Skeletal muscle satellite cell (primary cell): ENCODE measurements around the gene C18orf32. TPM values are rescaled to one million over a fixed set of nuclear protein-coding genes. Genes with fewer than 3 reads are reported as not detected.
"Not testable (repeated sequence)": the region's sequence is repeated elsewhere in the genome, so short reads cannot be mapped to it uniquely, and the experiment has no call there.

ENCODE experiments used
- H3K27me3 ChIP-seq: 2 replicates; pipeline ENCODE4 v1.7.0; 2013; ENCODE audit warnings: low read length; ENCODE audit not compliant: control insufficient read depth, insufficient read depth
- H3K36me3 ChIP-seq: 2 replicates; pipeline ENCODE4 v1.7.0; 2013; ENCODE audit warnings: mild to moderate bottlenecking, control low read depth, low read length; ENCODE audit not compliant: insufficient read depth
- H3K4me1 ChIP-seq: 2 replicates; pipeline ENCODE4 v1.7.0; 2013; ENCODE audit warnings: low read length; ENCODE audit not compliant: control insufficient read depth, insufficient read depth
- H3K4me2 ChIP-seq: 2 replicates; pipeline ENCODE4 v1.7.0; 2013; ENCODE audit warnings: mild to moderate bottlenecking, low read length
- H3K4me3 ChIP-seq: 2 replicates; pipeline ENCODE4 v1.7.0; 2013; ENCODE audit warnings: low read length
- H3K9ac ChIP-seq: 2 replicates; pipeline ENCODE4 v1.7.0; 2013; ENCODE audit warnings: mild to moderate bottlenecking, low read depth, low read length, moderate library complexity
- H3K9me3 ChIP-seq: replicated peaks from 2 replicates; pipeline ENCODE4 v1.7.0; 2013; ENCODE audit warnings: mild to moderate bottlenecking, control low read depth, low read length
- total RNA-seq: library from RNA; depleted of rRNA; stranded (reverse); fragments of >200 nt; gene quantifications from 2 replicates; pipeline ENCODE4 v1.2.3, GENCODE V29; 2012; rRNA removed

The C18orf32 gene
- 9.9 and 13.3 TPM in 2 replicates for total RNA-seq

DNA sequence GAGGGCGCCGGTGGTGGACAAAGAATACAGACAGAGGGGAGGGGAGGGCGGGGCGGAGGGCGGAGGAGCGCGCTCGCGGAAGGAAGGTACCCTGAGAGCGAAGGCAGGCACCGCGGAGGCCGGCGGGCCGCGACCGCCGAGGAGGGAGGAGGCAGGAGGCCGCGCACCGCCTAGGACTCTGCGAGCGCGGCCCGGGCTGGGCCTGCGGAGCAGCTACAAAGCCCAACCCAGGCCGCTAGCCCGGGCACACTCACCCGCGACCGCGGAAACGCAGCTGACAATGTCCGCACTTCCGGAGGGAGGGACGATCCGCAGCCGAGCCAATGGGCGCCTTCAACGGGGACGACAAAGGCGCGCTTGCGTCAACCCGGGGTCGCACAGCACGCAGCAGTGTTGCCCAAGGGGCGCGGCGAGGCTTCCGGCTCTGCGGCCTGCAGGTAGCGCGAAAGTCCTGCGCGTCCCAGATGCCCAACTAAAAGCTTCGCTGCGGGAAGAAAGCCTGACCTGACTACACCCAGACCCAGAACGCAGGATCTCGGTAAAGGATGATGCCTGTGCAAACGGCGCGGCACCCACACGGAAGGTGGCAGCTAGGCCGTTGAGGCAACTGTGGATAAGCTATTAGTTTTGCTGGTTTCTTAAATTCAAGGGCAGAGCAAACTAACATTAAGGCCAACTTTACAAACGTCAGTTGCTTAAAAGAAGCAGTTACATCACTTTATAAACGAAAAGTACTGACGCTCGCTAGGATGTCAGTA is at the start of gene C18orf32:
TSS of gene C18orf32 (minus strand) at position 282 of the 758 bp plus-strand sequence. CDS start 3,486 bp downstream, outside the sequence.
- Histone ChIP-seq H3K27me3 (no peaks in the 10 kb centered on the region), H3K9ac (peak within 1 kb of the TSS; percentile 91), H3K36me3 (peaks cover 51% of the 10 kb centered on the region), H3K4me1 (peaks cover 33% of the 10 kb centered on the region), H3K4me2 (peak within 1 kb of the TSS; percentile 87), H3K9me3 (no peaks in the 10 kb centered on the region), H3K4me3 (peak within 1 kb of the TSS; percentile 90)

GRCh38 chr18:49534846-49535601 is 48.0 kb upstream of the C18orf32 start:
- no peaks in the 10 kb centered on the region for H3K36me3 ChIP-seq
- H3K4me2 ChIP-seq = no peak overlapping the region
- no peaks in the 10 kb centered on the region for H3K4me1 ChIP-seq
- H3K9me3 ChIP-seq = no peaks in the 10 kb centered on the region
- no peak overlapping the region for H3K4me3 ChIP-seq
- no peak overlapping the region for H3K9ac ChIP-seq
- H3K27me3 ChIP-seq = peaks cover 2% of the 10 kb centered on the region

DNA sequence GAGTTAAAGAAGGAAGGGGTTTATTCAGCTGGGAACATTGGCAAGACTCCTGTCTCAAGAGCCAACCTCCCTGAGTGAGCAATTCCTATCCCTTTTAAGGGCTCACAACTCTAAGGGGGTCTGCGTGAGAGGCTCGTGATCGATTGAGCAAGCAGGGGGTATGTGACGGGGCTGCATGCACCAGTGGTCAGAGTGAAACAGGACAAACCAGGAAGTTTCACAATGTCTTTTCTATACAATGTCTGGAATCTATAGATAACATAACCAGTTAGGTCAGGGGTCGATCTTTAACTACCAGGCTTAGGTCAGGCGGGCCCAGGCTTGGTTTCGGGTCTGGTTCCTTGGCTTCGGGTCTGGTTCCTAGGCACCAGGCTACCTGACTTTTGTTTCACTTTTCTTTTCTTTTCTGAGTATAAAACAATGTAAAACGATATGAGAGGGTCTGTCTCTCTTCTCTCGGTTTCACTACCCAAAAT is 44.7 kb upstream of the C18orf32 start:
- Histone ChIP-seq H3K27me3 (peaks cover 2% of the 10 kb centered on the region), H3K36me3 (no peaks in the 10 kb centered on the region), H3K9me3 (no peaks in the 10 kb centered on the region), H3K4me3 (no peak overlapping the region), H3K4me2 (no peak overlapping the region), H3K9ac (no peak overlapping the region), H3K4me1 (no peaks in the 10 kb centered on the region)

DNA sequence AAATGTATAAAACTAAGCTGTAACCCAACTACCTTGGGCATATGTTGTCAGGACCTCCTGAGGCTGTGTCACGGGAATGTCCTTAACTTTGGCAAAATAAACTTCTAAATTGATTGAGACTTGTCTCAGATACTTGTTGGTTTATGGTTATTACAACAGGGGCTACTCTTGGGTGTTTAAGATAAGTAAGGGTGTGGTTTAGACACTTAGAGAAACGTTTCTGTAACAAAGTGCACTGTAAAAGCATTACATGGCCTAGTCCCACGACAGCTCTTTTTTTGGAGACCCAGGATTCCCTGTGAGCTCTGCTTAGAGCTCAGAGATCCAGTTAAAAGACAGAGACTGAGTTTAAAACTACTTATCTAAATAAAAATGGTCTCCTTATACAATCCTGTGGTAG is 42.6 kb upstream of the C18orf32 start:
- Histone ChIP-seq H3K36me3 (no peaks in the 10 kb centered on the region), H3K9me3 (no peaks in the 10 kb centered on the region), H3K4me2 (no peak overlapping the region), H3K4me3 (no peak overlapping the region), H3K9ac (no peak overlapping the region), H3K4me1 (no peaks in the 10 kb centered on the region), H3K27me3 (no peaks in the 10 kb centered on the region)

DNA sequence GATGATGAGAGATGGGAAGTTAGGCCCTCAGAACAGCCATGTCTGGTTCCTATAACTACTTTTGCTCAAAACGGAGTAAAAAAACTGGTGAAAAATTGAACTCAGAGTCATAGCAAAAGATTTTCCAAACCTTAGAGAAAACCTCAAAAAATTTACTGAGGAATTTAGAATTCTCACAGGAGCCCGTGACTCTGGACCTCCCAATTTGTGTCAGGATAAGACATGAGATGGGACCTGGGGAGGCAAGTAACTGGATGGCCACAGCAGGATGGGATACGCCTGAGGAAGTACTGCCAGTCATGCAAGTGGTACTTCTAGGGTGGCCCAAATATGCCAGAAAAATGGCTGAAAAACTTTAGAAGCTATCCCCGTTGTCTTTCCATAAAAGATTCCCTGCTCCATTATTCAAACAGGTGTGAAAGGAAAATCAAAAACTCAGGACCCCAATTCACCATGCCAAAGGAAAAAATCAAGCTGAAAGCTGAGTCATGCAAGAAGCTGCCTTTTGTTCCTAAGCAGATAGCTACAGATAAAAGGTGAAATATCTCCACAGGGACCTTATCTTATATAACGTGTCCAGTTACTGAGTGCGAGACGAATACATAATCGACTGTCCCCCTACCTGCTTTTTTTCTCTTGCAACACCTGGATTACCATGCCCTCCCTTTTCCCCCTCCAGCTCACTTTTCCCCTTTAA is 40.7 kb upstream of the C18orf32 start:
- Histone ChIP-seq H3K4me1 (no peaks in the 10 kb centered on the region), H3K4me2 (no peak overlapping the region), H3K36me3 (no peaks in the 10 kb centered on the region), H3K27me3 (no peaks in the 10 kb centered on the region), H3K9ac (no peak overlapping the region), H3K9me3 (no peaks in the 10 kb centered on the region), H3K4me3 (no peak overlapping the region)

DNA sequence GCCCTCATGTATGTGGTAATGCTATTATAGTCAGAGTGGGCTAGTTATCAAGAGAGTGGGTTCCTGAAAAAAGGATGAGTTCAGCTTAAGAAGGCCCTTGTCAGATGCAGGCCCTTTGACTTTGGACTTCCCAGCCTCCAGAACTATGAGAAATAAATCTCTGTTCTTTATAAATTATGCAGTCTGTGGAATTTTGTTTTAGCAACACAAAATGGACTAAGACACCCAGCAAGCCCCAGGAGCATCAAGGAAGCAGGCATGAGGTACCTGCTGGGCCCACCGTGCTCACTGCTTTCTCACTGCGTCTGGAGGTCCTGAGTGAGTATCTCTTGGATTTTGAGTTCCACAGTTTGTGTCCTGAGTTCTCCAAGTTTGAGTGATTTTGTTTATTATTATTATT is 38.9 kb upstream of the C18orf32 start:
- Histone ChIP-seq H3K9me3 (no peaks in the 10 kb centered on the region), H3K27me3 (no peaks in the 10 kb centered on the region), H3K4me1 (no peaks in the 10 kb centered on the region), H3K4me3 (no peak overlapping the region), H3K36me3 (no peaks in the 10 kb centered on the region), H3K4me2 (no peak overlapping the region), H3K9ac (no peak overlapping the region)

GRCh38 chr18:49524951-49525350 is 37.9 kb upstream of the C18orf32 start:
- no peak overlapping the region for H3K9ac ChIP-seq
- H3K4me3 ChIP-seq = no peak overlapping the region
- H3K27me3 ChIP-seq = no peaks in the 10 kb centered on the region
- no peaks in the 10 kb centered on the region for H3K36me3 ChIP-seq
- no peak overlapping the region for H3K4me2 ChIP-seq
- H3K9me3 ChIP-seq = no peaks in the 10 kb centered on the region
- no peaks in the 10 kb centered on the region for H3K4me1 ChIP-seq

GRCh38 chr18:49524349-49524748 is 37.3 kb upstream of the C18orf32 start:
- Histone ChIP-seq H3K4me3 (no peak overlapping the region), H3K36me3 (no peaks in the 10 kb centered on the region), H3K9ac (no peak overlapping the region), H3K4me1 (no peaks in the 10 kb centered on the region), H3K4me2 (no peak overlapping the region), H3K9me3 (no peaks in the 10 kb centered on the region), H3K27me3 (no peaks in the 10 kb centered on the region)

- H3K4me3 ChIP-seq, H3K9ac ChIP-seq, H3K9me3 ChIP-seq, H3K27me3 ChIP-seq, H3K4me1 ChIP-seq, H3K36me3 ChIP-seq, H3K4me2 ChIP-seq: not testable (repeated sequence)
These were observed 36.6 kb upstream of the C18orf32 start for GRCh38 chr18:49523580-49524093.

GRCh38 chr18:49521216-49521835 is 34.3 kb upstream of the C18orf32 start:
- Histone ChIP-seq H3K4me1 (no peaks in the 10 kb centered on the region), H3K4me2 (no peak overlapping the region), H3K27me3 (no peaks in the 10 kb centered on the region), H3K36me3 (no peaks in the 10 kb centered on the region), H3K9me3 (no peaks in the 10 kb centered on the region), H3K4me3 (no peak overlapping the region), H3K9ac (no peak overlapping the region)

- H3K9me3 ChIP-seq = no peaks in the 10 kb centered on the region
- no peak overlapping the region for H3K4me2 ChIP-seq
- H3K9ac ChIP-seq = no peak overlapping the region
- no peaks in the 10 kb centered on the region for H3K4me1 ChIP-seq
- no peak overlapping the region for H3K4me3 ChIP-seq
- no peaks in the 10 kb centered on the region for H3K27me3 ChIP-seq
- H3K36me3 ChIP-seq = no peaks in the 10 kb centered on the region
These were observed 33.7 kb upstream of the C18orf32 start for GRCh38 chr18:49520661-49521145.
